ENCODE measurements around the gene NDUFV3. TPM values are rescaled to one million over a fixed set of nuclear protein-coding genes. Genes with fewer than 3 reads are reported as not detected.

NDUFV3 gene
- total RNA-seq, 4 donors from 2014 or later: 96.4 to 109 (median 97.7) TPM

GRCh38 chr21:42959728-42960127 is 66.6 kb downstream of the NDUFV3 start:
- no peaks in the 10 kb centered on the region for H3K27me3 ChIP-seq
- H3K27ac ChIP-seq: no peak overlapping the region
- no peak overlapping the region for H3K4me3 ChIP-seq
- in situ Hi-C loops (cut with MboI; ENCODE audit: low sequenced_read_pairs in 4 of 4): no loop called here
- DNase-seq (no peak), ATAC-seq (no peak)
- peaks cover 0 to 6% of the 10 kb centered on the region in 2 donors for H3K4me1 ChIP-seq
- H3K36me3 ChIP-seq: no peaks in the 10 kb centered on the region
- intact Hi-C loops (cut with DNase I; ENCODE audit: low total_unique reads): no loop called here
- no peaks in the 10 kb centered on the region for H3K9me3 ChIP-seq
- no peak for TF ChIP-seq POLR2A (IDR thresholded peaks at IDR 0.05)
- TF ChIP-seq, protein P1, sequence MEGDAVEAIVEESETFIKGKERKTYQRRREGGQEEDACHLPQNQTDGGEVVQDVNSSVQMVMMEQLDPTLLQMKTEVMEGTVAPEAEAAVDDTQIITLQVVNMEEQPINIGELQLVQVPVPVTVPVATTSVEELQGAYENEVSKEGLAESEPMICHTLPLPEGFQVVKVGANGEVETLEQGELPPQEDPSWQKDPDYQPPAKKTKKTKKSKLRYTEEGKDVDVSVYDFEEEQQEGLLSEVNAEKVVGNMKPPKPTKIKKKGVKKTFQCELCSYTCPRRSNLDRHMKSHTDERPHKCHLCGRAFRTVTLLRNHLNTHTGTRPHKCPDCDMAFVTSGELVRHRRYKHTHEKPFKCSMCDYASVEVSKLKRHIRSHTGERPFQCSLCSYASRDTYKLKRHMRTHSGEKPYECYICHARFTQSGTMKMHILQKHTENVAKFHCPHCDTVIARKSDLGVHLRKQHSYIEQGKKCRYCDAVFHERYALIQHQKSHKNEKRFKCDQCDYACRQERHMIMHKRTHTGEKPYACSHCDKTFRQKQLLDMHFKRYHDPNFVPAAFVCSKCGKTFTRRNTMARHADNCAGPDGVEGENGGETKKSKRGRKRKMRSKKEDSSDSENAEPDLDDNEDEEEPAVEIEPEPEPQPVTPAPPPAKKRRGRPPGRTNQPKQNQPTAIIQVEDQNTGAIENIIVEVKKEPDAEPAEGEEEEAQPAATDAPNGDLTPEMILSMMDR (IDR thresholded peaks at IDR 0.05 in 4 of 5, conservative IDR thresholded peaks at IDR 0.05 in 1 of 5): no peak

DNA sequence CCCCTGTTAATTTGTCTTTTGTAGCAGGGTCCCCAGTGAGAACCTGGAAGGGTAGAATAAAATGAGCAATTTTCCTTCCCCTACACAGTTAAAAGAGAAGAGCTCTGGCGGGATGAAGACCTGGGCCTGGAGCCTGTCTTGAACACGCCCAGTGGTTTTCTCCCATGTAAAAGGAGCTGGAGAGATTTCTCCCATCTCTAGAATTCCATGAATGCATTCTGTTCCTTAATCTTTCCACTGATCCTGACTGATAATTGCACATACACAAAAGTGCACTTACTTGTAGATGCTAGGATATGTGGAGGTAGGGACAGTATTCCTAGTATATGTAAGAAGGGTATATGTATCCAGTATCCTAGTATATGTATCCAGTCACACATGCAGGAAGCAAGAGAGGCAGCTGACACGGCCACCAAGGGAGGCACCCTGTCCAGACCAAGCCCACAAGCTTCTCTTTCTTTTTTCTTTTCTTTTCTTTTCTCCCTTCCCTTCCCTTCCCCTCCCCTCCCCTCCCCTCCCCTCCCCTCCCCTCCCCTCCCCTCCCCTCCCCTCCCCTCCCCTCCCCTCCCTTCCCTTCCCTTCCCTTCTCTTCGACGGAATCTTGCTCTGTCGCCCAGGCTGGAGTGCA is 69.4 kb downstream of the NDUFV3 start:
- peaks cover 0 to 6% of the 10 kb centered on the region in 2 donors for H3K4me1 ChIP-seq
- TF ChIP-seq, protein P1 (IDR thresholded peaks at IDR 0.05 in 4 of 5, conservative IDR thresholded peaks at IDR 0.05 in 1 of 5): no peak
- no peak for TF ChIP-seq POLR2A (IDR thresholded peaks at IDR 0.05)
- H3K36me3 ChIP-seq: no peaks in the 10 kb centered on the region
- no peak for ATAC-seq
- H3K27ac ChIP-seq: no peak overlapping the region
- intact Hi-C loops (cut with DNase I; ENCODE audit: low total_unique reads) (no loop called here), in situ Hi-C loops (cut with MboI; ENCODE audit: low sequenced_read_pairs in 4 of 4) (no loop called here)
- no peaks in the 10 kb centered on the region for H3K9me3 ChIP-seq
- DNase-seq: no peak
- H3K4me3 ChIP-seq: no peak overlapping the region
- H3K27me3 ChIP-seq: no peaks in the 10 kb centered on the region

Small RNA genes within 50 kb of the gene (microRNA-seq; reads per million reads assigned to microRNA genes)
- gene MIR5692B (ENCODE audit: borderline replicate concordance in 2 of 2): 0 reads per million in 2 donors

Other genes starting within 250 kb of the NDUFV3 start
- 1 to 10 TPM; 1.4 to 4.5 (median 1.8) TPM for gene PDE9A, start 239.7 kb upstream of the NDUFV3 start, total RNA-seq
- 10 to 100 TPM in 1 of 4 donors, 1 to 10 TPM in 3; 1.9 to 13.3 (median 4.4) TPM for gene WDR4, start 13.8 kb upstream of the NDUFV3 start, total RNA-seq
- gene ERVH48-1, start 32.3 kb downstream of the NDUFV3 start, total RNA-seq: not detected
- gene PKNOX1, start 81.3 kb downstream of the NDUFV3 start, total RNA-seq: 10 to 100 TPM in 1 of 4 donors, 1 to 10 TPM in 3; 5.3 to 18.0 (median 7.6) TPM
- gene CBS, start 182.5 kb downstream of the NDUFV3 start, total RNA-seq: 1 to 10 TPM; 1.0 to 3.4 (median 1.4) TPM
- gene U2AF1, start 214.3 kb downstream of the NDUFV3 start, total RNA-seq: 10 to 100 TPM in 3 of 4 donors, 1 to 10 TPM in 1; 7.7 to 30.0 (median 18.0) TPM